HG02840 (cell line): ENCODE measurements around the gene EMC9.

Experiments
- ATAC-seq: cut with Tn5 transposase; IDR thresholded peaks from one replicate; pipeline ENCODE4 v1.9.1; 2021; ENCODE audit warnings: mild to moderate bottlenecking, moderate library complexity, moderate number of reproducible peaks; ENCODE audit not compliant: unreplicated experiment, low FRiP score

EMC9 gene, protein sequence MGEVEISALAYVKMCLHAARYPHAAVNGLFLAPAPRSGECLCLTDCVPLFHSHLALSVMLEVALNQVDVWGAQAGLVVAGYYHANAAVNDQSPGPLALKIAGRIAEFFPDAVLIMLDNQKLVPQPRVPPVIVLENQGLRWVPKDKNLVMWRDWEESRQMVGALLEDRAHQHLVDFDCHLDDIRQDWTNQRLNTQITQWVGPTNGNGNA

DNA sequence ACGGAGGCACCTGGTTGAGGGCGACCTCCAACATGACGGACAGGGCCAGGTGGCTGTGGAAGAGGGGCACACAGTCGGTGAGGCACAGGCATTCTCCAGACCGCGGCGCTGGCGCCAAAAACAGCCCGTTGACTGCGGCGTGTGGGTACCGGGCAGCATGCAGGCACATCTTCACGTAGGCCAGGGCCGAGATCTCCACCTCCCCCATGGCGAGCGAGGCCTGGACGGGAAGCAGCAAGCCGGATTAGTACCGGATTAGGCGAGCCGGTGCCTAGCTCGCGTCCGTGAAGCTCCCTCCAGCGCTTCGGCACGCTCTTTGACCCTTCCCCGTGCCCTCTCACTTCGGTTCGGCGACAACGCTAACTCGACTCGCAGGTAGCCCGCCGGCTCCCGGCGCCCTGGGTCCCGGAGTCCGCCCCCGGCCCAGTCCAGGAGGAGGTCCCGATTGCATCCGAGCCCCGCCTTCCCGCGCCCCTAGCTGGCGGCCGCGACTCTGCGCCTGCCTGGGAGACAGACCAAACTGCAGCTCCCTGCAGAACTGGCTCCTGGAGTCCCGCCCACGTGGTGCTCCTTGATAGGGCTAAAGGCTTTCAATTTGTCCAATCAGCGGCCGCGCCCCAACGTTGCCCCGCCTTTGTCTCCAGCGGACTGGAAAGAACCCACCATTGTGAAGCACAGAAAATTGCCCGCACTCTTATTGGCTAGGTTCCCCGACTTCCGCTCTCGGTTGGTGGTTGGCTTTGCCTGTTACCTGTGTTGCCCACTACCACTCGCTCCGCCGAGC lies at the start of gene EMC9:
EMC9 (minus strand) TSS at position 495 of the 784 bp plus-strand sequence; CDS start at position 208, 287 bp downstream.
- peak; percentile 79 for ATAC-seq

DNA sequence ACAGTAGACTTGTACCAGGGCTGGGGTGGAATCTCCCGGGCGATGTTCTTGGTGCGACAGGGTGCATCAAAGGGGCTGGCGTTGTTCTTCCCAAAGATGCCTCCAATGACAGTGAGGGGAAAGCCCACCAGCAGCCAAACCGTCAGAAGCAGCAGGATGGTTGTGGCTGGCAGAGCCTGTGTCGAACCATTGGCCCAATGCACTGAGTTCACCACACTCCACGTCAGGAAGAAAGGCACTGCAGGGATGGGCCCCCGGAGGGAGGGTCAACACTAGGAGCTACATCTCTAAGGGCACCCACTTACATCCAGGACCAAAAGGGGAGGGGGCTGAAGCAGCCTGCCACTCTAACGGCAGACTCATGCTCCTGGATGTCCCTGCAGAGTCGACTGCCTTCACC lies 49.0 kb upstream of the EMC9 start:
- ATAC-seq, result no peak

DNA sequence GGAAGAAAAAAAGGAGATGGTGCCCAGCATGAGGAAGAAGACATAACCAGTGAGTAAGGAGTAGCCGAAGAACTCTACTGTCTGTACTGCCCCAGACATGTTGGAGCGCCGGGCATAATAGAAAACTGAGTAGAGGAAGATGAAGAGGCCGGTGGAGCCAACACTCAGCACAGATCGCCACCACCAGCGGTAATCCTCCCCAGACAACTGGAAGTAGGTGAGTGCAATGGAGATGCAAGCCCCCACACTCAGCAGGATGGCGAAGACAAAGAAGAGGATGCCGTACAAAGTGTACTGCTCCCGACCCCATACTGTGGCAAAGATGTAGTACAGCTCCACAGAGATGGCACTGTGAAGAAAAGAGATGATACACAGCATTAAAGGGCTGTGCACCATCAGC lies 48.1 kb upstream of the EMC9 start:
- no peak for ATAC-seq

DNA sequence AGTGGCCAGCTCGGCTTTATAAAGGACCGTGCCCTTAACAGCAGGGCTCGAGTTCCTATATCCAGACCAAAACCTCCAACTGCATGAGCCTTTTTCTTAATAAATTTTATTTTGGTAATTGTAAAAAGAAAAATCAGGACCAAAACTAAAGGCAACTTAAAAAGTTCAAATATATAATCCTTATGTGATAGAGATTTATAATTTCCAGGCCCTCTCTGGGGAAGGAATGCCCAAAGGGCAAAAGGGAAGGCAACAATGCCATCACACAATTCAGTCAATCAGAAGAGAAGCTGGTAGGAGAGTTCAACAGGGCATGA lies 47.6 kb upstream of the EMC9 start:
- ATAC-seq, result no peak

DNA sequence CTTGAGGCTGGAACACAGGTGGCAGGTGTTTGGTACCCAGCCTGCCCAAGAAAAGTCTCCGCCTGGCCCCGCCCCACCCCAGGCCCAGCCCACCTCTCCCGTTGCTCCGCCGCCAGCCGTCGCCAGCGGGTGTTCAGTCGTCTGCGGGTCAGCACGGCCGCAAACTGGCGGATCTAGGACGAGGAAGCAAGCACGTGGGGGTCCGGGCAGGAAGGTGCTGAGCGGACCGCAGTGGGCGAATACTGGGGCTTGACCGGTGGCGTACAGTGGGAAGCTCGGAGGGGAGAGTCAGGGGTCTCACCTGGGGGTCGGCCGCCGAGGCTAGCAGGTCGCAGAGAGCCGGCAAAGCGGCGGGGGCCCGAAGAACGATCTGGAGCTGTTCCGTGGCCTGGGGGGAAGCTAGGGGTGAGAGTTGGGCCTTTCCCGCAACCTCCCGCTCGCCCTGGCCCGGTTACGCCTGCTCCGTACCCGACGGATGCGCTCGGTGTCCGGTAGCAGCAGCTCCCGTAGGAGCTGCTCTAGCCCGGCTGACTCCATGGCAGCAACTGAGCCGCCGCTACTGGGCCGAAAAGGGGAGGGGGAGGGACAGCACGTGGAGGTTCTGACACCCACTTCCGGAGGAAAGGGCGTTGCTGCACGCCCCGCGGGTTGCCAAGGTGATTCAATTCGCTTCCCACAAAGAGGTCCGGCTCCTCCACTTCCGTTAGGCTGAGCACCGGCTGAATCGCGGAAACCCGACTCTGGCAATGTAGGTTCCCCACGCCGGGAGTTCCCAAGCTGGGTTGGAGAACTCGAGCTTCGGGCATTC lies 47.1 kb upstream of the EMC9 start, which contains the start of gene IPO4:
IPO4 (minus strand) TSS at position 566 of the 808 bp plus-strand sequence; CDS start at position 537, 29 bp downstream.
- peak; percentile 77 for ATAC-seq

DNA sequence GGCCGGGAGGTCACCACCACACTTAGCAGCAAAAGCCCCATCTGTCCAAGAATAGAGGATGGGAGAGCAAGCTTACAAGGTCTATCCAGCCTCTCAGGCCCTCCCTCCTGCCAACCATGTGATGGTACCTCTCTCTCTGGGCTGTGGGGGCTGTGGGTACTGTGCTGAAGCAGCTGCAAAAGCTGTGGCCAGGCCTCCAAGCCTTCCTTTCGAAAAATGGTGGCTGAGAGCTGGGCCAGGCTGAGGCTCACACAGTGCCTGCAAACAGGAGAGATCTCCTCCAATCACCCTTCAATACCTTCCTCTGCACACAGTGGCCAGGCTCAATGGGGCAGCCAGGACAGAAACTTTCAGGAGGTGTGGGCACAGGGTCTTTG lies 46.1 kb upstream of the EMC9 start:
- ATAC-seq, result no peak

DNA sequence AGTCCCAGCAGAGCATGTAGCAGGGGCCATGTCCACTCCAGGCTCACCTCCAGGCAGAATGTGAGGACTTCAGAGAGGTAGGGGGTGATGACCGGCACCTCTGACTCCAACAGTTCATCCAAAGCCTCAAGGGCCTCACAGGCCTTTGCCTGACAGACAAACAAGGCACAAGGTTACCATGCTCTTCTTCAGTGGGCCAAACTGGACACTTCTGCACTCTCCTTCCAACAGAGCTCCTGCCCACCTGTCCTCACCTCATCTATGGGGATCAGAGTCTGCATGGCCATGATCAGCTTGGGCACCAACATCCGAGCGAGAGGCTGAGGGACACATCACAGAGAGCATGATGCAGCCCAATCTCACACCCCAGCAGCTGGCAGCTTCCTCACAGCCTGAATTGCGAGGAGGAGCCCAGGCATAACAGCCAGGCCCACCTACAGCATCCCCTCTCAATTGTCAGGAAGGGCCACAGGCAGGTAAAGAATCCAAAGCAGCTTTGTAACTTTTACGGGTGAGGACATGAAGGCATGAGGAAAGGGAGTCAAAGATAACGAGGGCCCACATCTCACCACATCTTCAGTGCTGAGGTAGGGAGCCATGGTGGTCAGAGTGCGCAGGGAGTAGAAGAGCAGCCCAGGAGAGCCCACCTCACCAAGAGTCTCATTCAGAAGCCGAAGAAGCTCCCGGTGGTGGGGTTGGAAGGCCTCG lies 45.6 kb upstream of the EMC9 start:
- ATAC-seq, result no peak

DNA sequence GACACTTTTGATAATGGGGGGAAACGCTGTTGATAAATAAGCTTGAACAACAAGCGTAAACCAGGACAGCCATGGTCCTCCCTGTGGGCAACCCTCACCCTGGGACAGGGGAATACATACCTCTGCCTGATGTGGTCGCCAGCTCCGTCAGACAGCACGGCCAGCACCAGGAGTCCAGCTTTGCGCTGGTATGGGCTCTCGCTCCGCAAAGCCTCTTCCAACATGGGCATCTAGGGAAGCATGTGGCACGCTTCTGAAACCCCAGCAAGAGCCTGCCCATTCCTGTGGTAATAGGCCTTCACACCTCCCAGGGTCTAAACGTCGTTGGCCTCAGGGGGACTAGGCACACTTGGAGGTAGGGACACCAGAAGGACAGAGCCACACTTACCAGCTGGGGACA lies 44.4 kb upstream of the EMC9 start:
- no peak for ATAC-seq

DNA sequence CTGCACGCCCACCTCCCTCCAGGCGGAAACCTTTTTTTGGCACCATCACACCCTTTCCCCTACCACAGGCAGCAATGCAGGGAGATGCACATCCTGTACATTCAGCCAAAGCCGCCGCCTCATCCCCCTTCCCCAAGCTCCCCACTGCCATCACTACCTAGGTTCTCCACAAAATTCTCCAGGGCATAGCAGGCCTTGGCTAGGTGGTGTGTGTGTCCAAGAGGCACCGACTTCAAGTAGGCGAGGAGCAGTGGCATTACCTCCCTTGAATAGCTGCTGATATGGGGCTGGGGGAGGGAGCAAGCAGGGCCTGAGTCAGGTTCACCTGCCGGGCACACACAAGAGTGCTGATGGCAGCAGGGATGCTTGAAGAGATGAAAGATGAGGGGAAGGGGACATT lies 43.6 kb upstream of the EMC9 start:
- ATAC-seq, result no peak

DNA sequence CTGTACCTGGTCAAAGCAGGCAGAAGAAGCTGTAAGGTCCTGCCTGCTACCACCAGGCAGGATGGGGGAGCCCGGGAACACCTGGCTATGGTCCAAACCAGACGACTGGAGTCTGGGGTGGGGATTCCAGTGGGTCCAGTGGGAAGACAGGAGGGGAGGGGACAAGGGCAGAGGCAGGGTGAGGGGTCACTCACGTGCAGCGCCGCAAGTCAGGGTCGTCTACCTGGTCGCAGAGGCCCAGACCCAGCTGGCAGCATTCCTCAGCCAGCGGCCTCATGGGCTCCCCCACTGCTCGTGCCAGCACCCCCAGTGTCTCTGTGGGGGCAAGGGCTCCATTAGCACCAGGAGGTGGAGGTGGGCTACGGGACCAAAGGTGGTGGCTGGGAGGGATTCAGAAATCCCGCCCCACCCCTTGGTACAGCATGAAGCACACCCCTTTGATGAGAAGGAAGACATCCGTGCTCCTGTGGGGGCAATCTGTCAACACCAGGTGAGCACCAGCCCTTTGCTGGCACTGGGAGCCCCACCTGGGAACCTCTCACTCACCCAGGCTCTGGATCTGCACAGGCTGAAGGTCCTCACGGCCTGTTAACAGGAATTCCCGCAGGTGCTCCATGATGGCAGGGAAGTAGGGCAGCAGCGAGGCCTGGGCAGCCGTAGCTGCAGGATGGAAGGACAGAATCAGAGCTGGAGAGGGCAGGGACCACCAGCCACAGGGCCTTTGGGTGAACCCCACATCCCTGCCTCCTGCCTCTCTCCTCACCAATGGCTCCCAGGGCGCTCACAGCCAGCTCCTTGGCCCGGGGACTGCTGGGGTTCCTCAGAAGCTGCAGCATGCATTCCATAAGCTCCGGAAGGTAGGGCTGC lies 42.9 kb upstream of the EMC9 start:
- ATAC-seq, result no peak

DNA sequence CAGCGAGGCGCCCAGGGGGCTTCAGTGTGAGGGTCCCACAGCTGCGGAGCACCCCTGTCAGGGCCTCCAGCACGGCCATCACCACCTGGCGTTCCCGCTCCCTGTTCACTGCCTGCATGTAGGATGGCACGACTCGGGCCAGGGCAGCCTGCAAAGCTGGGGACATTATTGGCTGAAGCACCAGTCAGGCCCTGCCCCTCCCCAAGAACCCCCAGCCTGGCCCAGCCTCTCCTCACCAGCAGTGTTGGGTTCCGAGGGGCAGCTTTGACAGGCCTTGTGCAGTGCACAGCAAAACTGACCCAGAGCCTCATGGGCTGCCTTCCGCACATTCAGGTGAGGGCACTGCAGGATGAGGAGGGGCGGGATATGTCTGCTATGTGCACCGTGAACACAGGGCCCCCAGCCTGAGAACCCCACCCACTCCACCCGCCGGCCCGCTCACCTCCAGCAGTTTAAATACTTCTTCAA lies 41.7 kb upstream of the EMC9 start:
- no peak for ATAC-seq

DNA sequence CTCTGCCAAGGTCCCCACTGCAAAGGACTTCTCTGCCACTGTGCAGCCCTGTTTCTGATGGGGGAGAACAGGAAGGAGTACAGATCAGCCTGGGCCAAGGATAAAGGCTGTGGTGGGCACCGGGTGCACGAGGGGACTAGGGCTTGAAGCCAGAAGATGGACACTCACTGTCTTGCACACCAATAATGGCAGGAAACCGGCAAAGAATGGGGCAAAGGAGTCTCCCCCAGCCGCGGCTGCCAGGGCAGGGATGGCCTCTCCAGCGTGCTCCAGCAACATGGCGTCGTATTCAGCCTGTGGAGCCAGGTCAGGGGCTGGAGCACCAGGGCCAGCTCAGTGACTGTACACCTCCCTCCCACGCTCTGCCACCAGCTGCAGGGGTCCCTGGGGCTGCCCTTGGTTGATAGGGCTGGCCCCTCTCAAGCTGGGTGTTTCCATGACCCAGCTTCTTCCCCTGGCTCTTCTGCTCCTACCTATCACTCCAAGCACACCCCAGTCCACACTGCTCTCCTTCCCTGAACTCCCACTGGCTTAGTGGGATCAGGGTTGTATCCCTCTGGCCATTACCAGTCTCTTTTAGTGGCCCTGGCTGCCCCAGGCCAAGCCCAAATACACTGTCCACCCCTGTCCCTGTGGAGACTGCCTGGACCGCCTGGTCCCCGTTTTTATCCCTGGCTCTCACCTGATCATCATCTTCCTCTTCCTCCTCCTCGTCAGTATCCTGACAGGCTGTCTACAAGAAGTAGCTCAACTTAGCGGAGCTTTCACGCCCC lies 40.9 kb upstream of the EMC9 start:
- ATAC-seq, result no peak

DNA sequence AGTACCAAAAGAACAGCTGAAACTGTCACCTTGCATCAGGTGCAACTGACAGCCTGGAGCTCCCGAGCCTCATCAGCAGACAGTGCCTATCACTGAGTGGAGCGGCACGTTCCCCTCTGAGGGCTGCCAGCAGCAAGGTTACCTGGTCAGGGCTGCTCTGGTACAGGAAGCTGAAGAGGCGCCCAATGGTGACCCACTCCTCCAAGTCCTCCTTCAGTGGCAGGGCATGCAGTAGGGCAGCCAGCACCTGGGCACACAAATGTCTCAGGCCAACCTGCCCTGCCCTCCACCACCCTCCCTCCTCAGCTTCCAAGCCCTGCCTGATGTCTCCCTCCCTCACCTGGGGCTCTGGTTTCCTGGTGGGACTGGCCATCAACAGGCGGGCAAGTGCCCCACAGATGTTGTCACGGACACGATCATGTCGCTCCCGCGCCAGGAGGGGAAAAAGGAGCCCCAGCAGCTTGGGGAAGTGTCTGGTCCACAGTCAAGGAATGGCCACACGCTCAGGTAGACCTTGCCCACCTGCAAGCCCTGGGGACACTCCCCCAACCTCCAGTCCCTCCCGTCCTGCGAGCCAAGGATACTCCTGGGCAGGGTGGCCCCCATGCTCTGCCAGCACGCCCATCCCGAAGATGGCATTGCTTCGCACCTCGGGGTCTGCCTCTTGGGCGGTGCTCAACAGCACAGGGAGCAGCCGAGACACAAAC lies 40.1 kb upstream of the EMC9 start:
- no peak for ATAC-seq

DNA sequence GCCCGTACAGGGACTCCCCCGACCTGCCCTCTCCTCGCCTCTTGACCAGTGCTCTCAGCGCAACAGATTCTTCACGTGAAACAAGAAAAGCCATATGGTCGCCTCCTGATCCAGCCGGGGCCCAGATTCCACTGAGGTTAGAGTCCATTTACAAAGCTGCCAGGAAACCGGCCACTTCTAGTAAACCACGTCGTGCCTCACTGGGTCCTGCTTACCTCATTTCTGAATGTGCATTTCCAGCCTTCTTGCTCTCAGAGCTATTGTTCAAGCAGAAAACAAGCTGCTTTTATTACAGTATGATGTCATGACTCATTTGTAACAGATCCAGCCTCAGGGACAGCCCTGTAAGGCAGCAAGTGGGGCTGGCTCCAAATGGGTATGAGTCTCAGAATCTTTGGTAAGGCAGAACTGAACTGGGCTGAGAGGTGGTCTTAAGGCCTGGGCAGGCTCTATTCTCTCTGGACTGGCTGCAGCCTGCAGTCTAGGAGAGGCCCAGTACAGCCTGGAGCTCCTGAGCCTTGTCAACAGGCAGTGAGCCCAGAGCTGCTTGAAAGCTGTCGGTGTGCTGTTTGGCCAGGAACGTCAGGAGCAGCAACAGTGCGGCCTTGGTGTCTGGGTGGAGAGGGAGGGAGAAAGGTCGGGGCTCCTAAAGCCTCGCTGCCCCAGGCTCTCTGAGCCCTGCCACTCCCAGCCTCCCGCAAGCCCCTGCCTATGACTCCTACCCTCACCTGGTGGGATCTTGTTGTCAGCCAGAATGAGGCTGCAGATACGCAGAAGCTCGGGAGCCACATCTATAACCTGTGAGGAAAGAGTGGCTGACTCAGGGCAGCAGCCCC lies 38.8 kb upstream of the EMC9 start:
- ATAC-seq, result no peak

DNA sequence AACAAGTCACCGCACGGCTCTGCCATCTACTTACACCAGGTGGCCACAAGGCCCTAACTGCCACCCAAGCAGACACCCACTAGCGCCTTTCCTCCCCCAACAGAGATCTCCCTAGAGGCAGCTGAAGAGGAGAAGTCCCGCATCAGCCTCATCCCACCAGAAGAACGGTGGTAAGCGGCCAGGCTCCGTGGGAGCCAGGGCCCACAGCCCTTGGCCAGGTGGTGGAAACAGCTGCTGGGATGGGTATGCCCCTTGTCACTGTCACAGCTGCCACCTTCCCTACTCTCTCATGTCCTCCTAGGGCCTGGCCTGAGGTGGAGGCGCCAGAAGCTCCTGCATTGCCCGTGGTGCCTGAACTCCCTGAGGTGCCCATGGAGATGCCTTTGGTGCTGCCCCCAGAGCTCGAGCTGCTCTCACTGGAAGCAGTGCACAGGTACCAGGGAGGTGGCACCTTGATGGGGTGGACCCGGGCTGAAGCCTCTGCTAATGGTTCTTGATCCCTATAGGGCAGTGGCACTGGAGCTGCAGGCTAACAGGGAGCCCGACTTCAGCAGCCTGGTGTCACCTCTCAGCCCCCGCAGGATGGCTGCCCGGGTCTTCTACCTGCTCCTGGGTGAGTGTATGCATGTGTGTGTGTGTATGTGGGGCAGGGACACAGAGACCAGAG lies 38.0 kb upstream of the EMC9 start:
- no peak for ATAC-seq

DNA sequence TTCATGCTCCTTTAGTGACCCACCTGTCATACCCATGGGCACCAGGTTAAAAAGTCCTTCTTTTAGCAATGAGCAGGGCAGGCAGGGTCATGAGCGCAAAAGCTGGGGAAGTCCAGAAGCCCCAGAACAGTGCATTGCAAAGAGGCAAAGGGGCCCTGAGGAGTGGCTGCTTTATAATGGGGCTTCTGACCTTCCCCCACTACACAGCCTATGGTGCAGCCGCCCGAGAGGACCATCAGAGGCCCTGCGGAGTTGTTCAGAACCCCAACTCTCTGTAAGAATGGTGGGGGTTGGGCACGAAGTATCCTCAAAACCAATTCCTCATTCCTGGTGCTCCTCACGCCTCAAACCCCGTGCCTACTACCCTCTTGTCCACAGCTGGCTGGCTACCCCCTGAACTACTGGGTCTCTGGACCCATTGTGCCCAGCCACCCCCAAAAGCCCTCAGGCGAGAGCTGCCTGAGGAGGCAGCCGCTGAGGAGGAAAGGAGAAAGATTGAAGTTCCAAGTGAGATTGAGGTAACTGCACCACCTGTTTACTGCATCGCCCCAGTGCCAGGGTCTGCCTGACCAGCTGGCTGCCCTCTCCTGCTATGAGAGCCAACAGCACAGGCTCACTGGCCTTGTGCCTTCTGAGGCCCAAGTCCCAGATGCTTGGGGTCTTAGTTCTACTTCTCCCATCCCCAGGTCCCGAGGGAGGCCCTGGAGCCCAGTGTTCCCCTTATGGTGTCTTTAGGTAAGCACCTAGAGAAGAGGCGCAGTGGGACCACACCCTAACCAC lies 37.2 kb upstream of the EMC9 start:
- ATAC-seq, result no peak
